CD14-positive monocyte (primary cell): Measurements from ENCODE around the gene BBC3. TPM values are rescaled to one million over a fixed set of nuclear protein-coding genes. Genes with fewer than 3 reads are reported as not detected.

Experiments used
- DNase-seq, 3 donors: peaks; one replicate each; pipeline ENCODE4 v3.0.0-alpha.2; 2011 to 2022
- H2AFZ ChIP-seq: 2 replicates; pipeline ENCODE4 v1.6.0; 2012; ENCODE audit warnings: mild to moderate bottlenecking, low read depth, low read length, inconsistent platforms; ENCODE audit not compliant: insufficient read depth, poor library complexity, severe bottlenecking
- H3K27ac ChIP-seq, 2 donors: 1 replicate in 1 of 2; 2 replicates in 1 of 2; pipeline ENCODE4 v1.5.1; 2012 to 2013; ENCODE audit warnings: low read length in 2 of 2, control low read depth in 1 of 2, inconsistent platforms in 1 of 2, low read depth in 1 of 2, mild to moderate bottlenecking in 1 of 2
- H3K27me3 ChIP-seq, 2 donors: one replicate each; pipeline versions ENCODE4 v1.6.0 to v1.6.1; 2011 to 2013; ENCODE audit warnings: low read length in 2 of 2; ENCODE audit not compliant: control insufficient read depth in 2 of 2, insufficient read depth in 2 of 2
- H3K36me3 ChIP-seq, 2 donors: replicated peaks in 1 of 2; 1 replicate in 1 of 2; 2 replicates in 1 of 2; pipeline versions ENCODE4 v1.5.1 to v1.6.1; 2012 to 2013; ENCODE audit warnings: low read length in 2 of 2, control low read depth in 1 of 2, inconsistent platforms in 1 of 2, mild to moderate bottlenecking in 1 of 2; ENCODE audit not compliant: insufficient read depth in 2 of 2, control insufficient read depth in 1 of 2
- H3K4me1 ChIP-seq, 2 donors: 1 replicate in 1 of 2; 2 replicates in 1 of 2; pipeline versions ENCODE4 v1.5.1 to v1.6.1; 2012 to 2013; ENCODE audit warnings: low read length in 2 of 2, control low read depth in 1 of 2, inconsistent platforms in 1 of 2, mild to moderate bottlenecking in 1 of 2, moderate library complexity in 1 of 2; ENCODE audit not compliant: insufficient read depth in 2 of 2, control insufficient read depth in 1 of 2
- H3K4me2 ChIP-seq: replicated peaks from 2 replicates; pipeline ENCODE3; 2012; ENCODE audit warnings: low read length, moderate library complexity, mild to moderate bottlenecking; ENCODE audit not compliant: poor library complexity, severe bottlenecking; ENCODE audit errors: extremely low read depth
- H3K4me3 ChIP-seq, 3 experiments: fragments of 200-600 bp in 1 of 3; sonication (generic) in 1 of 3; replicated peaks in 1 of 3; 1 replicate in 2 of 3; 2 replicates in 1 of 3; pipeline ENCODE4 v1.5.1; 2011 to 2013; ENCODE audit warnings: low read length in 3 of 3, mild to moderate bottlenecking in 3 of 3, control low read depth in 2 of 3, low read depth in 2 of 3, inconsistent platforms in 1 of 3, moderate library complexity in 1 of 3
- H3K79me2 ChIP-seq: 2 replicates; pipeline ENCODE4 v1.6.0; 2012; ENCODE audit warnings: mild to moderate bottlenecking, control low read depth, inconsistent platforms, low read length, moderate library complexity; ENCODE audit not compliant: insufficient read depth
- H3K9ac ChIP-seq: 2 replicates; pipeline ENCODE4 v1.6.0; 2017; ENCODE audit warnings: low read length, mild to moderate bottlenecking; ENCODE audit not compliant: insufficient read depth, poor library complexity, severe bottlenecking
- H3K9me3 ChIP-seq, 2 donors: replicated peaks in 1 of 2; 1 replicate in 1 of 2; 2 replicates in 1 of 2; pipeline versions ENCODE4 v1.5.1 to v1.6.1; 2012 to 2013; ENCODE audit warnings: low read length in 2 of 2, control low read depth in 1 of 2; ENCODE audit not compliant: control insufficient read depth in 1 of 2, insufficient read depth in 1 of 2
- H4K20me1 ChIP-seq: 2 replicates; pipeline ENCODE4 v1.6.0; 2012; ENCODE audit warnings: mild to moderate bottlenecking, low read length, control low read depth, moderate library complexity; ENCODE audit not compliant: insufficient read depth
- H3K27ac Mint-ChIP-seq, 7 donors: one replicate each; pipeline ENCODE4 v1.8.0; 2020; ENCODE audit warnings: mild to moderate bottlenecking in 7 of 7, mixed read lengths in 7 of 7, moderate library complexity in 6 of 7, inconsistent platforms in 2 of 7
- H3K27me3 Mint-ChIP-seq, 3 donors: one replicate each; pipeline ENCODE4 v1.8.0; 2021 to 2022; ENCODE audit warnings: low read depth in 3 of 3, mild to moderate bottlenecking in 3 of 3, mixed read lengths in 3 of 3, moderate library complexity in 3 of 3, inconsistent platforms in 1 of 3
- H3K36me3 Mint-ChIP-seq, 2 donors: one replicate each; pipeline ENCODE4 v1.8.0; 2020; ENCODE audit warnings: mixed read lengths in 2 of 2, inconsistent platforms in 1 of 2, mild to moderate bottlenecking in 1 of 2
- H3K4me1 Mint-ChIP-seq: one replicate; pipeline ENCODE4 v1.8.0; 2020; ENCODE audit warnings: mild to moderate bottlenecking, mixed read lengths
- H3K4me3 Mint-ChIP-seq, 2 donors: one replicate each; pipeline ENCODE4 v1.8.0; 2020; ENCODE audit warnings: mild to moderate bottlenecking in 2 of 2, mixed read lengths in 2 of 2, moderate library complexity in 1 of 2
- H3K9me3 Mint-ChIP-seq, 7 donors: one replicate each; pipeline ENCODE4 v1.8.0; 2020 to 2022; ENCODE audit warnings: mixed read lengths in 7 of 7, mild to moderate bottlenecking in 6 of 7, moderate library complexity in 6 of 7, inconsistent platforms in 2 of 7
- CTCF ChIP-seq: fragments of 200-600 bp; IDR thresholded peaks from one replicate; pipeline ENCODE4 v1.8.0; 2022; ENCODE audit warnings: antibody characterized with exemption, mild to moderate bottlenecking
- WGBS: methylation state at CpG from one replicate; pipeline ENCODE4 v1.1.5; 2013; ENCODE audit warnings: missing lambda C conversion rate; ENCODE audit not compliant: insufficient coverage; 5-methylcytosine and 5-hydroxymethylcytosine counted together
- intact Hi-C, 2 donors: fragments of 100-400 bp; cut with micrococcal nuclease; formaldehyde crosslinking; loops; one replicate each; pipeline versions ENCODE4 v1.15.0 to v1.15.1; 2023
- polyA plus RNA-seq, 3 donors: library from polyadenylated mRNA; depleted of rRNA in 1 of 3; unstranded in 2 of 3; stranded (reverse) in 1 of 3; fragments of 300-500 nt in 2 of 3; fragments of >200 nt in 1 of 3; fragmentation: Illumina TruSeq in 2 of 3; gene quantifications; 1 replicate in 2 of 3; 2 replicates in 1 of 3; pipeline ENCODE4 v1.2.3, GENCODE V29; 2012 to 2021

Gene BBC3
- polyA plus RNA-seq, 3 donors = 2.5 to 17.4 (median 4.8) TPM

- H3K79me2 ChIP-seq = no peaks in the 10 kb centered on the region
- no peak for DNase-seq
- no peaks in the 10 kb centered on the region for H3K4me1 ChIP-seq
- no peak overlapping the region for H2AFZ ChIP-seq
- Mint-ChIP-seq H3K27me3 (peaks cover 0 to 2% (median 0%) of the 10 kb centered on the region in 3 donors), H3K4me1 (no peaks in the 10 kb centered on the region), H3K27ac (peak overlapping the region in 3 of 7 donors; percentile 41 to 70 (median 42)), H3K9me3 (no peaks in the 10 kb centered on the region), H3K4me3 (no peak overlapping the region), H3K36me3 (peaks cover 55 to 79% of the 10 kb centered on the region in 2 donors)
- H3K9ac ChIP-seq = no peak overlapping the region
- no peak overlapping the region for H3K27ac ChIP-seq
- no peaks in the 10 kb centered on the region for H3K27me3 ChIP-seq
- WGBS = 100% methylated on average over 2 of the region's 2 CpGs
- H3K36me3 ChIP-seq = peaks cover 42 to 78% of the 10 kb centered on the region in 2 donors
- H3K4me2 ChIP-seq = no peak overlapping the region
- H3K4me3 ChIP-seq = no peak overlapping the region
- H3K9me3 ChIP-seq = no peaks in the 10 kb centered on the region
- TF ChIP-seq CTCF = no peak
- H4K20me1 ChIP-seq = no peaks in the 10 kb centered on the region
- intact Hi-C loops = no loop called here
These were observed 47.4 kb downstream of the BBC3 start for GRCh38 chr19:47183601-47184000.

GRCh38 chr19:47179653-47180310 is 51.2 kb downstream of the BBC3 start:
- Histone ChIP-seq H3K9me3 (no peaks in the 10 kb centered on the region), H3K9ac (no peak overlapping the region), H3K27ac (no peak overlapping the region), H3K36me3 (peaks cover 43 to 84% of the 10 kb centered on the region in 2 donors), H3K4me3 (no peak overlapping the region), H4K20me1 (peaks cover 9% of the 10 kb centered on the region), H3K27me3 (no peaks in the 10 kb centered on the region), H2AFZ (no peak overlapping the region), H3K4me2 (no peak overlapping the region), H3K4me1 (peaks cover 4 to 10% of the 10 kb centered on the region in 2 donors), H3K79me2 (no peaks in the 10 kb centered on the region)
- Mint-ChIP-seq H3K4me1 (peaks cover 6% of the 10 kb centered on the region), H3K36me3 (peaks cover 61 to 86% of the 10 kb centered on the region in 2 donors), H3K9me3 (no peaks in the 10 kb centered on the region), H3K27me3 (no peaks in the 10 kb centered on the region), H3K27ac (peak overlapping the region in 3 of 7 donors; percentile 50 to 64 (median 59)), H3K4me3 (no peak overlapping the region)
- 100% methylated on average over 1 of the region's 4 CpGs for WGBS
- DNase-seq = no peak
- intact Hi-C loops = no loop called here
- no peak for TF ChIP-seq CTCF
